ENCODE data around the gene KLF9.

DNA sequence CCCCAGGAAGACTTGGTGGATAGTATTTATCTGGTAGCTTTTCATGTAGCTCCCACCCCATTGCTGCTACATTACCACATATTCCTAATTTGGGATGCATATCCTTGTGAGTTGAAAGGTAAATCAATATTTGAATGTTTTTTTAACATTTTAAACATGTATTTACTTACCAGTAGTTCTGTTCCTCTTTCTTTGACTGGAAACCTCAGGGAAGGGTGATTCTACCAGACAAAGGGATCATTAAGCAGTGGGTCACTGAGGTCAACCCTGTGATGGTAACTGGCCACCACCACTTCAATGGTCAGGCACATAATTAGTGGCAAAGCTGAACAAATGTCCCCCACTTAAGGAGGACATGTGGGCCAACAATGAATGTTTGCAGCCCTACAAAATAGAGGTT is 27.2 kb upstream of the KLF9 start:
- TF ChIP-seq, protein P1, sequence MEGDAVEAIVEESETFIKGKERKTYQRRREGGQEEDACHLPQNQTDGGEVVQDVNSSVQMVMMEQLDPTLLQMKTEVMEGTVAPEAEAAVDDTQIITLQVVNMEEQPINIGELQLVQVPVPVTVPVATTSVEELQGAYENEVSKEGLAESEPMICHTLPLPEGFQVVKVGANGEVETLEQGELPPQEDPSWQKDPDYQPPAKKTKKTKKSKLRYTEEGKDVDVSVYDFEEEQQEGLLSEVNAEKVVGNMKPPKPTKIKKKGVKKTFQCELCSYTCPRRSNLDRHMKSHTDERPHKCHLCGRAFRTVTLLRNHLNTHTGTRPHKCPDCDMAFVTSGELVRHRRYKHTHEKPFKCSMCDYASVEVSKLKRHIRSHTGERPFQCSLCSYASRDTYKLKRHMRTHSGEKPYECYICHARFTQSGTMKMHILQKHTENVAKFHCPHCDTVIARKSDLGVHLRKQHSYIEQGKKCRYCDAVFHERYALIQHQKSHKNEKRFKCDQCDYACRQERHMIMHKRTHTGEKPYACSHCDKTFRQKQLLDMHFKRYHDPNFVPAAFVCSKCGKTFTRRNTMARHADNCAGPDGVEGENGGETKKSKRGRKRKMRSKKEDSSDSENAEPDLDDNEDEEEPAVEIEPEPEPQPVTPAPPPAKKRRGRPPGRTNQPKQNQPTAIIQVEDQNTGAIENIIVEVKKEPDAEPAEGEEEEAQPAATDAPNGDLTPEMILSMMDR (IDR thresholded peaks at IDR 0.05) = no peak
- no peak for TF ChIP-seq POLR2A (IDR thresholded peaks at IDR 0.05)
